ENCODE measurements around the gene RALGAPA2.

RALGAPA2 gene

DNA sequence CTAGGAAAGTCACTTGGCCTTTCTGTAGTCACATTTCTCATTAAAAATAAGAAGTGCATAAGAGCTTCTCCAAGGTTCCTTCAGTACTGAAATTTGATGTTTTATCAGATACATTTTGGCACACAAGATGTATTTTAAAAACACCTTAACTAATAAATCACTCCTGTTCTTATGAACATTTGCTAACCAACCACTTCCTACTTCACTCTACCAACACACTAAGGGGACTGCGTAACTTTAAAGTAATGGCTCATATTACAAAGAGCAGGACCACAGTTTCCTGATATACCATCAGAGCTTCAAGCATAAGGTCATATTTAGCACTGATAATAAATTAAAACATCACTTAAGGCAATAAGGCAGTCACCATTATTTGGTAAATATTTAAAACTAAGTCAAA is 104.4 kb downstream of the RALGAPA2 start:
- WGBS, 2 experiments (ENCODE audit: insufficient coverage in 2 of 2) = 100% methylated on average over 1 of the region's 1 CpG

DNA sequence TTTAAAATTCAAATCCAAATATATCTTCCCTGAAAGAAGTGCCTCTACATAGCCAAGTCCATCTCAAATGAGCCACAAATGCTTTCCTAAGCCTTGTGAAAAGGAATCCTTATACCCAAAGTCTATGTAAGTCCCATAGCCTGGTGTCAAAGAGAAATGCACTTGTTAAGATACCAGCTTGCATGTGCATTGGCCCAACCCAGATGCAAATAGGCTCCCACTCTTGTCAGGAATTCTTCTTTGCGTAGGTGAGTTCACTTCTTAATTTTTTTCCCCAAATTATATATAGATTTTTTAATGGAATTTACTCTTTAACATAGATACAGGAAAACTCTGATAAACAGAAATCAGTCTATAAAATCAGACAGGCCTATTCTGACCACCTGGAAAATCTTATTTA is 105.6 kb downstream of the RALGAPA2 start:
- Histone ChIP-seq H3K4me1 (ENCODE audit: control insufficient read depth, insufficient read depth, low read length, poor library complexity, severe bottlenecking) (no peaks in the 10 kb centered on the region), H3K36me3 (ENCODE audit: control insufficient read depth, insufficient read depth, low read length) (no peaks in the 10 kb centered on the region)
- no CpG with 5 or more reads among the region's 1 CpG for WGBS, 2 experiments (ENCODE audit: insufficient coverage in 2 of 2)

More for the DNA sequence above, 104.4 kb downstream of the RALGAPA2 start:
- Histone ChIP-seq H3K9me3 (ENCODE audit: control insufficient read depth, low read length) (no peaks in the 10 kb centered on the region), H3K4me1 (ENCODE audit: control insufficient read depth, insufficient read depth, low read length, poor library complexity, severe bottlenecking) (no peaks in the 10 kb centered on the region), H3K4me3 (ENCODE audit: extremely low read depth, insufficient read depth, low read length, poor library complexity, severe bottlenecking) (no peak overlapping the region), H3K36me3 (ENCODE audit: control insufficient read depth, insufficient read depth, low read length) (no peaks in the 10 kb centered on the region), H3K27ac (ENCODE audit: low read depth, low read length, severe bottlenecking) (no peak overlapping the region)

DNA sequence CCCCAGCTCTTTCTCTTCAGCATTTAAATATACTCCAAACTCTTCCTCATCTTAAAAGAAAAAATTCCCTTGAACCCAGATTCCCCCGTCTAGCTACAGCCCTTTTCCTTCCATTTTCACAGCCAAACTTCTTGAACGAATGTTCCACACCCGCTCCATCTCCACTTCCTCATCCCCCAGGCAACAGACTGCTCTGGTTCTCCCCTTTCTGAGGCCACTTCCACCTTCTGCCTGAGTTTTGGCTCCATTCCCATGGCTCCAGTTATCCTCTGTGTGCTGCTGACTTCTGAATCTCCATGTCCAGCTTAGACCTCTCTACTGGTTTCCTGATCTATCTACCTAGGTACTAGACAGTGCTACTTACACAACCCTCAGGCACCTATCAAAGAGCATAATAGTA is 106.4 kb downstream of the RALGAPA2 start:
- Histone ChIP-seq H3K4me1 (ENCODE audit: control insufficient read depth, insufficient read depth, low read length, poor library complexity, severe bottlenecking) (no peaks in the 10 kb centered on the region), H3K9me3 (ENCODE audit: control insufficient read depth, low read length) (no peaks in the 10 kb centered on the region), H3K36me3 (ENCODE audit: control insufficient read depth, insufficient read depth, low read length) (no peaks in the 10 kb centered on the region), H3K27ac (ENCODE audit: low read depth, low read length, severe bottlenecking) (no peak overlapping the region), H3K4me3 (ENCODE audit: extremely low read depth, insufficient read depth, low read length, poor library complexity, severe bottlenecking) (no peak overlapping the region)
- WGBS, 2 experiments (ENCODE audit: insufficient coverage in 2 of 2) = 94 to 100% methylated on average over 3 of the region's 3 CpGs

More for the DNA sequence above, 105.6 kb downstream of the RALGAPA2 start:
- H3K4me3 ChIP-seq (ENCODE audit: extremely low read depth, insufficient read depth, low read length, poor library complexity, severe bottlenecking) = no peak overlapping the region
- no peaks in the 10 kb centered on the region for H3K9me3 ChIP-seq (ENCODE audit: control insufficient read depth, low read length)
- H3K27ac ChIP-seq (ENCODE audit: low read depth, low read length, severe bottlenecking) = no peak overlapping the region

DNA sequence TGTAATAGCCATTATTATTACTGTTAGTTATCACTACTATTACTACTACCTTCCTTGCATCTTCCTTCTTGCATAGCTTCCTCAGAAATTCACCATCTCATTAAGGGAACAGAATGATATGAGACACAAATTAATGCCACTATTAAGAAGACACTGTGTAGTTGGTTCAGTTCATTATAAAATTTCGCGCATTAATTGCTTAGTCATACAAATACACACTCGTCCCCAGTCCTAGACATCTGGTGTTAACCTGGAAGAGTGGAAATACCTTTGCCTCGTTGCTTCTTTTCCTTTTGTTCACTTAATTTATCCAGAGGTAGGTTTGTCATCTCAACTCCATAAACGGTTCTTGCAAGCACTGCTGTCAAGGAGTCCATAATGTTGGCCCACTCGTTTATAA is 107.5 kb downstream of the RALGAPA2 start:
- 100% methylated on average over 4 to 6 of the region's 6 CpGs for WGBS, 2 experiments (ENCODE audit: insufficient coverage in 2 of 2)
- Histone ChIP-seq H3K9me3 (ENCODE audit: control insufficient read depth, low read length) (no peaks in the 10 kb centered on the region), H3K4me1 (ENCODE audit: control insufficient read depth, insufficient read depth, low read length, poor library complexity, severe bottlenecking) (no peaks in the 10 kb centered on the region), H3K36me3 (ENCODE audit: control insufficient read depth, insufficient read depth, low read length) (no peaks in the 10 kb centered on the region), H3K4me3 (ENCODE audit: extremely low read depth, insufficient read depth, low read length, poor library complexity, severe bottlenecking) (no peak overlapping the region), H3K27ac (ENCODE audit: low read depth, low read length, severe bottlenecking) (no peak overlapping the region)

DNA sequence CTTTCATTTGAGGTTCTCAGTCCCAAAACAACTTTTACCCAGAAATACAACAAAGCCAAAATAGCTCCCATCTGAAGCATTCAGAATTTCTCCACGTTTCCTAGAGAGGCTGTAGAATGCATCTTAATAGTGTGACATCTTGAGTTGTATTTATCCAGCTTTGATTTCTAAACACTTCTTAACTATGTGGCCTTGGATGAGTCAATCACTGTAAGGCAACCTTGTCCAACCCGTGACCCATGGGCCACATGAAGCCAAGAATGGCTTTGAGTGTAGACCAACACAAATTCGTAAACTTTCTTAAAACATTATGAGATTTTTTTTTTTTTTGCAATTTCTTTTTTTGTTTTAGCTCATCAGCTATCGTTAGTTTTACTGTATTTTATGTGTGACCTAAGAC is 108.1 kb downstream of the RALGAPA2 start:
- Histone ChIP-seq H3K36me3 (ENCODE audit: control insufficient read depth, insufficient read depth, low read length) (no peaks in the 10 kb centered on the region), H3K4me1 (ENCODE audit: control insufficient read depth, insufficient read depth, low read length, poor library complexity, severe bottlenecking) (no peaks in the 10 kb centered on the region), H3K4me3 (ENCODE audit: extremely low read depth, insufficient read depth, low read length, poor library complexity, severe bottlenecking) (no peak overlapping the region), H3K27ac (ENCODE audit: low read depth, low read length, severe bottlenecking) (no peak overlapping the region), H3K9me3 (ENCODE audit: control insufficient read depth, low read length) (no peaks in the 10 kb centered on the region)
- WGBS, 2 experiments (ENCODE audit: insufficient coverage in 2 of 2) = 94 to 100% methylated on average over 1 to 3 of the region's 4 CpGs

DNA sequence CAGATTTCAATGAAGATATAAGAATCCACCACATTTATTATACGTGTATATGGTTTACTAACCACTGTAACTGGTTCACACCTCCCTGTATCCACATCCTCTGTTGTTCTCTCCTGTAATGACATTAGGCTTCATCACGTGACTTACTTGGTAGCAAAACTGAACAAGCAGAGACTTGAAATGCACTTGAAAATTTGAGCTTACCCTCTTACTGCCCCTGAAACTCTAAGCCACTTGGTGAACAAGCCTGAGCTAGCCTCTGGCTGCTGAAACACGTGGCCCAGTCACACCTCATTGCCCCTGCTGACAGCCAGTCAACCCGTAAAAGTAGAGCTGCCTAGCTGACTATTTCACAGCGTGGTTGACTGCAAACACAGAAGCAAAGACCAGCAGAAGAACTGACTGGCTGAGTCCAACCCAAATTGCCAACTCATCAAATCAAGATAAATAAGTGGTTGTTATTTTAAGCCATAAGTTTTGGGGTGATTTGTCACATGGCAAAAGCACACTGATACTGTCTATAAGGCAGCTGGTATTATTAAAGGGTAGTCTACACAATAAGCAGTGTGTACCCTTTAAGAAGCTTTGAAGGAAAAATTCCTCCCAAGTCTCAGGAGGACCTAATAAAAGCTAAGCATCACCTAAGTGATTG is 109.0 kb downstream of the RALGAPA2 start:
- Histone ChIP-seq H3K9me3 (ENCODE audit: control insufficient read depth, low read length) (no peaks in the 10 kb centered on the region), H3K4me1 (ENCODE audit: control insufficient read depth, insufficient read depth, low read length, poor library complexity, severe bottlenecking) (no peaks in the 10 kb centered on the region), H3K36me3 (ENCODE audit: control insufficient read depth, insufficient read depth, low read length) (no peaks in the 10 kb centered on the region), H3K27ac (ENCODE audit: low read depth, low read length, severe bottlenecking) (no peak overlapping the region), H3K4me3 (ENCODE audit: extremely low read depth, insufficient read depth, low read length, poor library complexity, severe bottlenecking) (no peak overlapping the region)
- WGBS, 2 experiments (ENCODE audit: insufficient coverage in 2 of 2) = 76 to 87% methylated on average over 4 to 5 of the region's 5 CpGs

DNA sequence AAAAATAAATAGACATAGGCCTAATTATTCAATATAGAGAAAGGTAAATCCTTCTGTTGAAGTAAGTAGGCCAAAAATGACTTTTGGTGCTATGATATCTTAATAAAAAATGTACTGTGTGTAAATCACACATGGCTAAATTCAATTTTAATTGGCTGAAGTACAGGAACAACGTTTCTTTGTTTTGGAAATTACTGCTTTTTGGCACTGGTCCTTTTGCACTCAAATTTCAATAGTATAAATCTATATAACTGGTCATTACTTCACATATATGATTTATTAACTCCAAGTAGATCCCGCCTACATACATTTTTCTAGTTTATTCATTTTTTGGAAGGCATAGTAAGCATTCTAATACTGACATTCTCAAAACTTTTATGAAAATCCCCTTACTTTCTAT is 114.5 kb downstream of the RALGAPA2 start:
- H3K9me3 ChIP-seq (ENCODE audit: control insufficient read depth, low read length) = no peaks in the 10 kb centered on the region
- WGBS, 2 experiments (ENCODE audit: insufficient coverage in 2 of 2) = 80% methylated on average over 1 of the region's 2 CpGs; no CpG with 5 or more reads in 1 of the 2 experiments
- no peak overlapping the region for H3K27ac ChIP-seq (ENCODE audit: low read depth, low read length, severe bottlenecking)
- no peaks in the 10 kb centered on the region for H3K4me1 ChIP-seq (ENCODE audit: control insufficient read depth, insufficient read depth, low read length, poor library complexity, severe bottlenecking)
- H3K4me3 ChIP-seq (ENCODE audit: extremely low read depth, insufficient read depth, low read length, poor library complexity, severe bottlenecking) = no peak overlapping the region
- H3K36me3 ChIP-seq (ENCODE audit: control insufficient read depth, insufficient read depth, low read length) = no peaks in the 10 kb centered on the region

DNA sequence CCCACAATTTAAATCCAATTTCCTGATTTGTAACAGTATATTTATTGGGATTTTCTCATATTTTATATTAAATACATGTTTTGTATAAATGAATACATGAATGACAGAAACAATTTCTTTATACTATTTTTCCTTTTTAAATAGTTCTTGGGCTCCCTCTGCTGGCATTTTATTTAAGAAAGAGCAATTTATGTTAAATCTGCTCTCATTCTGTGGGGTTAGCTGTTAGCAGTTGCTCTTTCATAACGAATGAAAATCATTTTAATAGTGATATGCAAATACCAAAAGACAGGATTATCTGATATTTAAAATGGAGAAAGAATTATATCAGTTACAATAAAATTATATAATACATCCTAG is 118.3 kb downstream of the RALGAPA2 start:
- Histone ChIP-seq H3K4me3 (ENCODE audit: extremely low read depth, insufficient read depth, low read length, poor library complexity, severe bottlenecking) (no peak overlapping the region), H3K4me1 (ENCODE audit: control insufficient read depth, insufficient read depth, low read length, poor library complexity, severe bottlenecking) (no peaks in the 10 kb centered on the region), H3K36me3 (ENCODE audit: control insufficient read depth, insufficient read depth, low read length) (no peaks in the 10 kb centered on the region), H3K9me3 (ENCODE audit: control insufficient read depth, low read length) (no peaks in the 10 kb centered on the region), H3K27ac (ENCODE audit: low read depth, low read length, severe bottlenecking) (no peak overlapping the region)
- no CpG with 5 or more reads among the region's 1 CpG for WGBS, 2 experiments (ENCODE audit: insufficient coverage in 2 of 2)

DNA sequence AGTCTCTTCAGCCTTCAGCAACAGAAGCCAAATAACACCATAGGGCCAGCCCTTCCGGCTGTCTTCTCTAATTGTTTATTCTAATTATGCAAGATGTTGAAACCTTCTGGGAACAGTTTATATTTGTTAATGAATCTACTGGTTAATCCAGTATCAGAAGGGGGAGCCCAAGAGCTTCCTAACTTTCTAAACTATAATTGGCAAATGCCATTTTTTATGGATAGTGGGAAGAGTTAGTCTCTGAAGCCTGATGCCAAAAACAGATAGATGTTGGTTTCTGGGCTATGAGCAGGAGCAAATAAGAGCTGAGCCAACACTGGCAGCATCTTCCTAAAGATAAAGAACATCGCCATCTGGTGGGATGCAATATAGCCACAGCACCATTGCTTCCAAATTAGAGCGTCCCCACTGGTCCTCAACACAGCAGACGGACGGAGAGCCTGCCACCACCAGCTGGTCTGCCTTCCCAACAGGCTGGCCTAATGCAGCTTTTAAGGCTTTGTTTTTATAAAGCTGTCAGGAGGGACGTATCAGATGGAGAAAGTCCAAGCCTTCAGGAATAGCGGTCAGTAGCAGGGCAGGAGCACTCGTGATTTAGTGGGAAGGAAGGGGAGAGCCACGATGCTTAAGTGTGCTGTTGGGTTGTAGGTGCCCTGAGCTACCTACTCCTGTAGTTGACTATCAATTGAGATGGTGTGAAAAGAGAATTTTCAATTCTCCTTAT is 118.8 kb downstream of the RALGAPA2 start:
- H3K27ac ChIP-seq (ENCODE audit: low read depth, low read length, severe bottlenecking) = no peak overlapping the region
- 47 to 57% methylated on average over 6 to 7 of the region's 9 CpGs for WGBS, 2 experiments (ENCODE audit: insufficient coverage in 2 of 2)

DNA sequence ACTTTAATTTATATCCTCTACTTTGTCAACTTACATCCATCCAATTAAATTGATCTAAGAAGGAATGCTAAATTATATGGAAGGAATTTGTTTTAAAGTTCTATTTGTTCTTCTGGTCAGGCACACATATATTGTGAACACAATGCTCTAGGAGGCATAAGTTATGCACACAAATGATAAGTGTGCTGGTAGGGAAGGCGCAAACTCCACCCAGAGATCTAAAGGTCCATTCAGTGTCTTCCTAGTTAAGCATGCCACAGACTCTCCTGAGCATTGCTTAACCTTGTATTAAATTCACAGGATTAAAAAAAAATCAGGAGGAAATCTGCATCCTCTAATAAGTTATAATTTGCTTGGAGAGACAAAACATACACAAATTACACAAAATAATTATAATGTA is 127.3 kb downstream of the RALGAPA2 start:
- Histone ChIP-seq H3K4me1 (ENCODE audit: control insufficient read depth, insufficient read depth, low read length, poor library complexity, severe bottlenecking) (no peaks in the 10 kb centered on the region), H3K4me3 (ENCODE audit: extremely low read depth, insufficient read depth, low read length, poor library complexity, severe bottlenecking) (no peak overlapping the region), H3K27ac (ENCODE audit: low read depth, low read length, severe bottlenecking) (no peak overlapping the region), H3K9me3 (ENCODE audit: control insufficient read depth, low read length) (no peaks in the 10 kb centered on the region), H3K36me3 (ENCODE audit: control insufficient read depth, insufficient read depth, low read length) (peaks cover 5% of the 10 kb centered on the region)
- no CpG with 5 or more reads among the region's 1 CpG for WGBS, 2 experiments (ENCODE audit: insufficient coverage in 2 of 2)

More for the DNA sequence above, 118.8 kb downstream of the RALGAPA2 start:
- no peak overlapping the region for H3K4me3 ChIP-seq (ENCODE audit: extremely low read depth, insufficient read depth, low read length, poor library complexity, severe bottlenecking)
- H3K9me3 ChIP-seq (ENCODE audit: control insufficient read depth, low read length) = no peaks in the 10 kb centered on the region
- no peaks in the 10 kb centered on the region for H3K36me3 ChIP-seq (ENCODE audit: control insufficient read depth, insufficient read depth, low read length)
- H3K4me1 ChIP-seq (ENCODE audit: control insufficient read depth, insufficient read depth, low read length, poor library complexity, severe bottlenecking) = no peaks in the 10 kb centered on the region

DNA sequence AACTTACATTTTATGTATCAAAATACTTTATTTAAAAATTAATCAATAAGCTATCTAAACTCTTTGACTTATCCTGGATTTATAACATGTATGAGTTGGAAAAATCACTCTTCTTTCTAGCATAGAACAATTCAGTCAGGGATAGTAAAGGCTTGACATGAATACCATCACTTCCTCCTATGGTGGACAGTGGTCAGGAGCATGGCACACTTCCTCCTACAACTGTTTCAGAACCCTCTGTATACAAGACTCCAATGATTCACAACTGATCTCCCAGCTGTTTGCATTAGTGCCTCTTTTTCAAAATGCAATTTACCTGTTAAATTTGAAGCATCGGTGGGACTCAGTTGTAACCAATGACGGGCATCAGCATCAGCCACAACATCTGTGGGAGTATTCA is 129.7 kb downstream of the RALGAPA2 start:
- Histone ChIP-seq H3K9me3 (ENCODE audit: control insufficient read depth, low read length) (no peaks in the 10 kb centered on the region), H3K4me3 (ENCODE audit: extremely low read depth, insufficient read depth, low read length, poor library complexity, severe bottlenecking) (no peak overlapping the region), H3K27ac (ENCODE audit: low read depth, low read length, severe bottlenecking) (no peak overlapping the region), H3K4me1 (ENCODE audit: control insufficient read depth, insufficient read depth, low read length, poor library complexity, severe bottlenecking) (no peaks in the 10 kb centered on the region), H3K36me3 (ENCODE audit: control insufficient read depth, insufficient read depth, low read length) (peaks cover 5% of the 10 kb centered on the region)
- WGBS, 2 experiments (ENCODE audit: insufficient coverage in 2 of 2) = 62 to 100% methylated on average over 2 of the region's 2 CpGs

Data from mesodermal cell (in vitro differentiated cells).